ENCODE data around the gene SLC44A4. TPM values are rescaled to one million over a fixed set of nuclear protein-coding genes. Genes with fewer than 3 reads are reported as not detected.

SLC44A4 gene
- polyA plus RNA-seq, 1 of the 3 experiments (the other 2 are of a cell fraction): 0.26 TPM

- ChIA-PET CTCF (no interaction called here), POLR2A (no interaction called here)
- peaks cover 15% of the 10 kb centered on the region for H3F3A ChIP-seq (replicated peaks; ENCODE audit: insufficient read depth)
- no peak overlapping the region for H2AFZ ChIP-seq (ENCODE audit: low read depth)
- no peaks in the 10 kb centered on the region for H4K20me1 ChIP-seq (ENCODE audit: insufficient read depth)
- peaks cover 4 to 11% of the 10 kb centered on the region in 2 experiments for H3K36me3 ChIP-seq (replicated peaks in 1 of 2; ENCODE audit: control insufficient read depth in 1 of 2, insufficient read depth in 2 of 2, low read length in 1 of 2)
- H3K27me3 ChIP-seq (ENCODE audit: insufficient read depth): no peaks in the 10 kb centered on the region
- H3K4me2 ChIP-seq: no peak overlapping the region
- no peaks in the 10 kb centered on the region for H3K9me2 ChIP-seq
- H3K9ac ChIP-seq: no peak overlapping the region
- TF ChIP-seq REST (IDR thresholded peaks at IDR 0.05; ENCODE audit: low read depth, low read length) (no peak), GATA2 (CRISPR knock-in tag; IDR thresholded peaks at IDR 0.05) (no peak), FOSL2 (IDR thresholded peaks at IDR 0.05; ENCODE audit: borderline replicate concordance, low read depth) (no peak), ZBTB33 (IDR thresholded peaks at IDR 0.05; ENCODE audit: borderline replicate concordance, low read depth) (no peak), USF1 (IDR thresholded peaks at IDR 0.05; ENCODE audit: borderline replicate concordance, low read depth) (no peak), RFX5 (IDR thresholded peaks at IDR 0.05; ENCODE audit: low read length) (no peak), TAF1 (IDR thresholded peaks at IDR 0.05; ENCODE audit: borderline replicate concordance, low read depth, low read length) (no peak), RCOR1 (IDR thresholded peaks at IDR 0.05; ENCODE audit: low read length) (no peak), TCF12 (IDR thresholded peaks at IDR 0.05) (no peak), SIN3A (IDR thresholded peaks at IDR 0.05; ENCODE audit: borderline replicate concordance, low read depth, low read length) (no peak), JUND (IDR thresholded peaks at IDR 0.05) (no peak), FOXM1 (IDR thresholded peaks at IDR 0.05; ENCODE audit: low read depth) (no peak), USF2 (IDR thresholded peaks at IDR 0.05; ENCODE audit: borderline replicate concordance, low read depth, low read length) (no peak), POLR2AphosphoS5 (IDR thresholded peaks at IDR 0.05; ENCODE audit: low read depth, low read length) (no peak)
- H3K27ac ChIP-seq (ENCODE audit: low read depth in 2 of 2, low read length in 1 of 2): no peak overlapping the region
- no peaks in the 10 kb centered on the region for H3K9me3 ChIP-seq
- peaks cover 10% of the 10 kb centered on the region for H3K79me2 ChIP-seq (ENCODE audit: insufficient read depth)
- no peak overlapping the region for H3K4me3 ChIP-seq (ENCODE audit: low read depth in 2 of 2, low read length in 1 of 2)
- H3K4me1 ChIP-seq (ENCODE audit: control insufficient read depth in 1 of 2, insufficient read depth in 2 of 2, low read depth in 1 of 2, low read length in 1 of 2): peaks cover 0 to 14% of the 10 kb centered on the region in 2 experiments; a peak in 1 of 4 replicates
- no peak for DNase-seq
- WGBS (ENCODE audit: low lambda C conversion rate): 79% methylated on average over 7 of the region's 11 CpGs
Measured at GRCh38 chr6:31859923-31860322, 18.9 kb downstream of the SLC44A4 start.
